PC-3 (cell line): ENCODE measurements around the gene MEI1. TPM values are rescaled to one million over a fixed set of nuclear protein-coding genes. Genes with fewer than 3 reads are reported as not detected.
A peak's percentile ranks its signal among the peaks of the same experiment; 100 is the strongest.

Experiments used
- ATAC-seq: fragments of 200-7000 bp; cut with Tn5 transposase; 2 replicates; pipeline ENCODE4 v1.9.1; 2020; ENCODE audit warnings: mild to moderate bottlenecking, moderate library complexity
- BruUV-seq: library from RNA; stranded (reverse); fragments of 400-500 nt; replicated peaks from 2 replicates; lab custom pipeline; 2021; lab: Mats Ljungman, UMichigan
- CTCF ChIA-PET: fragments of 300-600 bp; sonication (Branson Sonifier 250); formaldehyde crosslinking; loops from one replicate; lab custom pipeline; 2022; ENCODE audit warnings: antibody characterized with exemption; lab: Charles Lee
- POLR2A ChIA-PET: fragments of 300-600 bp; sonication (Branson Sonifier 250); formaldehyde crosslinking; loops from one replicate; lab custom pipeline; 2022; ENCODE audit warnings: antibody characterized with exemption; ENCODE audit not compliant: unreplicated experiment; lab: Charles Lee
- DNase-seq: peaks from one replicate; pipeline ENCODE4 v3.0.0-alpha.2; 2015
- H2AFZ ChIP-seq: fragments of 300-600 bp; sonication (generic); 2 replicates; pipeline ENCODE4 v1.6.0; 2016; ENCODE audit warnings: antibody characterized with exemption, low read length
- H3F3A ChIP-seq: fragments of 300-600 bp; sonication (generic); one replicate; pipeline ENCODE4 v1.6.0; 2017; ENCODE audit warnings: antibody characterized with exemption, low read length, control low read depth, mild to moderate bottlenecking; ENCODE audit not compliant: unreplicated experiment
- H3K27ac ChIP-seq: fragments of 300-600 bp; sonication (generic); 2 replicates; pipeline ENCODE4 v1.5.1; 2016; ENCODE audit warnings: mild to moderate bottlenecking, low read length
- H3K27me3 ChIP-seq: fragments of 300-600 bp; sonication (generic); 2 replicates; pipeline ENCODE4 v1.6.1; 2016; ENCODE audit warnings: low read length, mixed read lengths
- H3K36me3 ChIP-seq: fragments of 300-600 bp; sonication (generic); 2 replicates; pipeline ENCODE4 v1.6.1; 2016; ENCODE audit warnings: low read depth, mixed run types, low read length, mixed read lengths
- H3K4me1 ChIP-seq: fragments of 300-600 bp; sonication (generic); 2 replicates; pipeline ENCODE4 v1.5.1; 2016; ENCODE audit warnings: low read length; ENCODE audit not compliant: insufficient read depth
- H3K4me2 ChIP-seq: fragments of 300-600 bp; sonication (generic); 2 replicates; pipeline ENCODE4 v1.6.0; 2016; ENCODE audit warnings: low read length
- H3K4me3 ChIP-seq: fragments of 300-600 bp; sonication (generic); 2 replicates; pipeline ENCODE4 v1.5.1; 2016; ENCODE audit warnings: mild to moderate bottlenecking, low read length, mixed read lengths
- H3K79me2 ChIP-seq: fragments of 300-600 bp; sonication (generic); 2 replicates; pipeline ENCODE4 v1.6.1; 2017; ENCODE audit warnings: low read length, mixed read lengths
- H3K9ac ChIP-seq: fragments of 300-600 bp; sonication (generic); 2 replicates; pipeline ENCODE4 v1.6.0; 2016; ENCODE audit warnings: mild to moderate bottlenecking, low read length
- H3K9me2 ChIP-seq: fragments of 300-600 bp; sonication (generic); replicated peaks from 2 replicates; pipeline ENCODE4 v1.6.1; 2016; ENCODE audit warnings: mixed run types, low read length, mixed read lengths
- H3K9me3 ChIP-seq: fragments of 300-600 bp; sonication (generic); 2 replicates; pipeline ENCODE4 v1.6.1; 2016; ENCODE audit warnings: low read length, mixed read lengths
- H4K20me1 ChIP-seq: fragments of 300-600 bp; sonication (generic); 2 replicates; pipeline ENCODE4 v1.6.1; 2016; ENCODE audit warnings: low read length, mixed read lengths
- EZH2 ChIP-seq: fragments of 300-600 bp; sonication (generic); IDR thresholded peaks from one replicate; pipeline ENCODE4 v1.6.1; 2017; ENCODE audit warnings: antibody characterized with exemption, mild to moderate bottlenecking, low read length; ENCODE audit not compliant: unreplicated experiment
- EZH2phosphoT487 ChIP-seq: fragments of 300-600 bp; sonication (generic); IDR thresholded peaks from 2 replicates; pipeline ENCODE4 v1.6.1; 2018; ENCODE audit warnings: mild to moderate bottlenecking, antibody characterized with exemption, low read length, borderline replicate concordance
- intact Hi-C: fragments of 100-400 bp; cut with micrococcal nuclease; formaldehyde crosslinking; loops from 2 replicates; pipeline ENCODE4 v1.9.0; 2023
- total RNA-seq: library from RNA; depleted of rRNA; stranded (reverse); fragments of >200 nt; gene quantifications from 2 replicates; pipeline ENCODE4 v1.2.3, GENCODE V29; 2014
- TF ChIP-seq, protein P1 (sequence below): fragments of 300-600 bp; sonication (generic); conservative IDR thresholded peaks from 2 replicates; pipeline ENCODE4 v1.5.1; 2017; ENCODE audit warnings: antibody characterized with exemption, low read depth, mild to moderate bottlenecking, low read length

Gene MEI1
- total RNA-seq, 1 experiment from 2014 or later = 1.4 TPM

DNA sequence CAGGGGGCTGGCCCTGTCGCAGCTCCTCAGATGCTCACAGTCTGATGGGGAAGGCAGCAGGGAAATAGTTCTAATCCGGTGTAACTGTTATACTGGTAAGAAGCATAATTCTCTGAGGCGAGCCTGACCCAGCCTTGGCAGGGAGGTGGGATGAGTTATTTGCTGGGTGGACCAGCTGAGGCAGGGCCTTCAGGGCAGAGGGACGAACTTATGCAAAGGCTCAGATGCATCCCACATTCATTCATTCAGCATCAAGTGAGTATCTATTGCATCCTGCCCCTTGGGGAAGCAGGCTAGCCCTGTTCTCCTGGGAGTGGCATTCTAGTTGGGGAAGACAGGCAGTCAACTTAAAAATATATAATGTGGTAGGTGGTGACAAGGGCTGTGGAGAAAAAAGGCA lies 120.0 kb downstream of the MEI1 start:
- H4K20me1 ChIP-seq = no peaks in the 10 kb centered on the region
- H3K9ac ChIP-seq = no peak overlapping the region
- H3K9me2 ChIP-seq = no peaks in the 10 kb centered on the region
- ATAC-seq (no peak), DNase-seq (no peak)
- no peak overlapping the region for H3K27ac ChIP-seq
- TF ChIP-seq, protein P1, sequence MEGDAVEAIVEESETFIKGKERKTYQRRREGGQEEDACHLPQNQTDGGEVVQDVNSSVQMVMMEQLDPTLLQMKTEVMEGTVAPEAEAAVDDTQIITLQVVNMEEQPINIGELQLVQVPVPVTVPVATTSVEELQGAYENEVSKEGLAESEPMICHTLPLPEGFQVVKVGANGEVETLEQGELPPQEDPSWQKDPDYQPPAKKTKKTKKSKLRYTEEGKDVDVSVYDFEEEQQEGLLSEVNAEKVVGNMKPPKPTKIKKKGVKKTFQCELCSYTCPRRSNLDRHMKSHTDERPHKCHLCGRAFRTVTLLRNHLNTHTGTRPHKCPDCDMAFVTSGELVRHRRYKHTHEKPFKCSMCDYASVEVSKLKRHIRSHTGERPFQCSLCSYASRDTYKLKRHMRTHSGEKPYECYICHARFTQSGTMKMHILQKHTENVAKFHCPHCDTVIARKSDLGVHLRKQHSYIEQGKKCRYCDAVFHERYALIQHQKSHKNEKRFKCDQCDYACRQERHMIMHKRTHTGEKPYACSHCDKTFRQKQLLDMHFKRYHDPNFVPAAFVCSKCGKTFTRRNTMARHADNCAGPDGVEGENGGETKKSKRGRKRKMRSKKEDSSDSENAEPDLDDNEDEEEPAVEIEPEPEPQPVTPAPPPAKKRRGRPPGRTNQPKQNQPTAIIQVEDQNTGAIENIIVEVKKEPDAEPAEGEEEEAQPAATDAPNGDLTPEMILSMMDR = no peak
- no peak for TF ChIP-seq EZH2
- TF ChIP-seq EZH2phosphoT487 = no peak
- CTCF ChIA-PET = no interaction called here
- no TSS peak for BruUV-seq
- H3K4me3 ChIP-seq = no peak overlapping the region
- intact Hi-C loops = no loop called here
- no peak overlapping the region for H3K4me2 ChIP-seq
- peaks cover 5% of the 10 kb centered on the region for H3K36me3 ChIP-seq
- POLR2A ChIA-PET = no interaction called here
- peaks cover 13% of the 10 kb centered on the region for H3K4me1 ChIP-seq
- H3F3A ChIP-seq = no peaks in the 10 kb centered on the region
- H2AFZ ChIP-seq = no peak overlapping the region
- no peaks in the 10 kb centered on the region for H3K79me2 ChIP-seq
- no peaks in the 10 kb centered on the region for H3K27me3 ChIP-seq
- H3K9me3 ChIP-seq = no peaks in the 10 kb centered on the region

DNA sequence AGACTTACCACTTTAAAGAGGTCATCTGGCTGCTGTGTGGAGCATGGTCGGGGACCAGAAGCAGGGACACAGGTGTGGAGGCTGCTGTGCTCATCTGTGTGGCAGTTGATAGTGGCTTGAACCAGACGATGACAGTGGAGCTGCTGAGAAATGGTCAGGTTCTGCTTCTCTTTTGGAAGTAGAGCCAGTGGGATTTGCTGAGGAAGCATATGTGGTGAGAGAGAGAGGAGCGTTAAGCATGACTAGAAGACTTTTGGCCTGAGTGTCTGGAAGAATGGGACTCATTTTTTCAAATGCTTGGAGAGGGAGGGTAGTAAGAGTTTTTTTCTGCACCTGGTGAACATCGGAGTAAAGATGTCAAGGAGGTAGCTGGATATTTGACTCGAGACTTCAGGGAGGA lies 121.1 kb downstream of the MEI1 start:
- POLR2A ChIA-PET = interaction anchor here (0.5 kb wide), 1 partner anchor 16 kb away, joined by 3 read pairs; no protein-coding TSS in a partner anchor
- TF ChIP-seq EZH2 = no peak
- TF ChIP-seq EZH2phosphoT487 = no peak
- Histone ChIP-seq H3K27ac (no peak overlapping the region), H2AFZ (no peak overlapping the region), H4K20me1 (no peaks in the 10 kb centered on the region), H3K79me2 (no peaks in the 10 kb centered on the region), H3F3A (no peaks in the 10 kb centered on the region), H3K36me3 (peaks cover 5% of the 10 kb centered on the region), H3K27me3 (no peaks in the 10 kb centered on the region), H3K4me2 (no peak overlapping the region), H3K4me1 (peaks cover 13% of the 10 kb centered on the region), H3K9me2 (no peaks in the 10 kb centered on the region), H3K4me3 (no peak overlapping the region), H3K9me3 (no peaks in the 10 kb centered on the region), H3K9ac (no peak overlapping the region)
- DNase-seq (no peak), ATAC-seq (no peak)
- intact Hi-C loops = loop anchor here (5.0 kb wide), 1 partner anchor 73 kb away; no protein-coding TSS in a partner anchor
- no TSS peak for BruUV-seq
- CTCF ChIA-PET = no interaction called here

DNA sequence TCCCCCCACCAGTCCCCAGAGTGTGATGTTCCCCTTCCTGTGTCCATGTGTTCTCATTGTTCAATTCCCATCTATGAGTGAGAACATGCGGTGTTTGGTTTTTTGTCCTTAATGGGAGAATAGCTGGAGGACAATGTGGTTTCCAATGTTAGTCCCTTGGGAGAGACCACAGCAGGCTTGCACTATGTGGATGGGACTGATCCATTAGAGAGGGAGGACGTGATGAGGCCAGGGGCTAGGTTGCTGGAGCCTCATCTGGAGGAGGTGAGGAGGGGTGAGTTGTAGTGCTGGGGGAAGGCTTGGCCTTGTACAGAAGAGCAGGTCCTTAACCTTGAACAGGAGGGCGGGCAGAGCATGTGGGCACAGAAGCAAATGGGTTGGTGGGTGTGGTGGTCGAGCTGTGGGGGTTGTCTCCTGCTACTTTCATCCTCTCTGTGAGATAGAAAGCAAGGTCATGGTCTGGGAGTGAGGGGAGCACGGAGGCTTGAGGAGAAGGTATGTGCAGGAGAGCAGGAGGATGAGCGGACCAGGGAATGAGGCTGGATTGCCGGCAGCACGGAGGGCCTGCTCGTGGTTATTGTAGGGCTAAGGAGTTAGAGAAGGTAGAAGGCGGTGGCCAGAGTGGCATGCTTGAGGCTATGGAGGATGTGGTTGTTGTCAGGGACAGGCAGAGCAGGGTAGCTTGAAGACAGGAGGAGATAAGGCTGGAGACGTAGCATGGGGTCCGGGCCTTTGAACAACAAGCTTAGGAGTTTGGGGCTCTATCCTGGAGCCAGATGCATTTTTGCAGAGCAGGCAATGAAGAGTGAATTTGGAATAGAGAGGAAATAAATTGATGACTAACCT lies 122.4 kb downstream of the MEI1 start:
- intact Hi-C loops = loop anchor here (1.0 to 5.0 kb wide), 3 partner anchors 36 to 120 kb away; no protein-coding TSS in a partner anchor
- DNase-seq = no peak
- Histone ChIP-seq H3K27ac (peak overlapping the region; percentile 75), H3K36me3 (peaks cover 5% of the 10 kb centered on the region), H2AFZ (no peak overlapping the region), H3K9me2 (no peaks in the 10 kb centered on the region), H3K4me3 (no peak overlapping the region), H3K27me3 (no peaks in the 10 kb centered on the region), H3K4me2 (no peak overlapping the region), H4K20me1 (no peaks in the 10 kb centered on the region), H3F3A (no peaks in the 10 kb centered on the region), H3K9me3 (no peaks in the 10 kb centered on the region), H3K9ac (no peak overlapping the region), H3K4me1 (peaks cover 13% of the 10 kb centered on the region), H3K79me2 (no peaks in the 10 kb centered on the region)
- ChIA-PET CTCF (interaction anchor here (0.5 to 0.8 kb wide), 2 partner anchors 77 to 119 kb away, joined by 3 read pairs; no protein-coding TSS in a partner anchor), POLR2A (interaction anchor here (0.6 kb wide), 1 partner anchor 1166 kb away, joined by 8 read pairs; no protein-coding TSS in a partner anchor)
- peak; percentile 19; the same call in 1 of the 2 replicates for ATAC-seq
- TF ChIP-seq EZH2phosphoT487 (no peak), EZH2 (no peak)
- TF ChIP-seq, protein P1 = no peak
- no TSS peak for BruUV-seq
